Measurements from ENCODE around the gene MALT1.

Gene MALT1

DNA sequence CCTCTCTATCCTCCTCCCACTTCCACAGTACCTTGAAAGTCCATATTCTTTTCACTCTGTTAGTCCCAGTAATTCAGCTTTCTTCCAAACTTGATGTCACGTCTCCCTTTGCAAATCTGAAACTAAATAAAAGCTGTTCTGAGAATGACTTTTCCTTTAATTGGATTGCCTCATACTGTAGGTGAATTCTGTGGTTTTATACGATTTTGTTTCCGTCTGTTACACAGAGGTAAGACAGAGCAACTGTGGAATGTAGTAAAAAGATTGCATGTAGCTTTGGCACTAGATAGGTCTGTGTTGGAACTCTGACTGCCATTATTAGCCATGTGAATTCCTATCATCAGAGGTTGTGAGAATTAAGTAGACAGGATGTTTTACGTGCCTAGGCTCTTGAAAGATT, 25.9 kb downstream of the MALT1 start:
- DNase-seq (ENCODE audit: low read depth), result no peak
- TF ChIP-seq, protein P1, sequence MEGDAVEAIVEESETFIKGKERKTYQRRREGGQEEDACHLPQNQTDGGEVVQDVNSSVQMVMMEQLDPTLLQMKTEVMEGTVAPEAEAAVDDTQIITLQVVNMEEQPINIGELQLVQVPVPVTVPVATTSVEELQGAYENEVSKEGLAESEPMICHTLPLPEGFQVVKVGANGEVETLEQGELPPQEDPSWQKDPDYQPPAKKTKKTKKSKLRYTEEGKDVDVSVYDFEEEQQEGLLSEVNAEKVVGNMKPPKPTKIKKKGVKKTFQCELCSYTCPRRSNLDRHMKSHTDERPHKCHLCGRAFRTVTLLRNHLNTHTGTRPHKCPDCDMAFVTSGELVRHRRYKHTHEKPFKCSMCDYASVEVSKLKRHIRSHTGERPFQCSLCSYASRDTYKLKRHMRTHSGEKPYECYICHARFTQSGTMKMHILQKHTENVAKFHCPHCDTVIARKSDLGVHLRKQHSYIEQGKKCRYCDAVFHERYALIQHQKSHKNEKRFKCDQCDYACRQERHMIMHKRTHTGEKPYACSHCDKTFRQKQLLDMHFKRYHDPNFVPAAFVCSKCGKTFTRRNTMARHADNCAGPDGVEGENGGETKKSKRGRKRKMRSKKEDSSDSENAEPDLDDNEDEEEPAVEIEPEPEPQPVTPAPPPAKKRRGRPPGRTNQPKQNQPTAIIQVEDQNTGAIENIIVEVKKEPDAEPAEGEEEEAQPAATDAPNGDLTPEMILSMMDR (conservative IDR thresholded peaks at IDR 0.05; ENCODE audit: low read depth, low read length), result no peak
- no peak overlapping the region for H3K4me3 ChIP-seq (ENCODE audit: low read depth, low read length)

DNA sequence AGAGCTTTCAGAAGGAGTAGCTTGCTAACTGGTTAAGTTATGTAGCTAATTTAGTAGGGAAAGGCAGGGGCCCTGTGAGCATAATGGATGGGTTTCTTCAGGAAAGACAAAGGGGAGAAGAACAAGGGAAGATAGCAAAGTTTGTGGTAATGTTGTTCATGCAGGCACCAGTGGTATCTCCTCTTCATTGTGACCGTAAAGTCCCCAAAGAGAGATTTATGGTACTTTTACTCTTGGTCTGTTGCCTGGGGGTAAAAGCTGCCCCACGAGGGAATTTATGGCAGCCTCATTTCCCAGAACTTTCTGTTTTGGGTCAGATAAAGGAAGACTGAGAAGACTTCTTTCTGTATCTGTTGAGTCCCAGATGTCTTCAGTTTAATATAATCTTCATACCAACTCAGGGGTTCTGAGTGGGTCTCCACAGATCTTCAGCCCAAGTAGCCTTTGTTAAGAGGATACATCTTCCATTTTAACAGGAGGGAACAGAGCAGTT, 27.5 kb downstream of the MALT1 start:
- DNase-seq (ENCODE audit: low read depth), result no peak

DNA sequence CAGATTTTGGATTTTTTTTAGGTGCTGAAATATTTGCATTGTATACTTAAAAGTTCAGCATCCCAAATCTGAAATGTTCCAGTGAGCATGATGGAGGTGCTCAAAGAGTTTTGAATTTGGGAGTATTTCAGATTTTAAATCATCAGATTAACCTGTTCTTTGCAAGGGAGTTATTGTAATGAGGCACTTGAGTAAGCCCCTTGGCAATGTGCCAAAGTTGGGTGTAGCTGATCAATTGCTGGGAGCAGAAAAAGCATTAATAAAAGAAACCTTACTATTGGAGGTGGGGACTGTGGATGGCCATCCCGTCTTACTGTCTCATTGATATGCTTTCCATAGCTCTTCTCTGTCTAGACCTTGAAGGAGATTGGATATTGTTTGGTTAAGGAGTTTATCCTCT, 28.3 kb downstream of the MALT1 start:
- TF ChIP-seq, protein P1 (conservative IDR thresholded peaks at IDR 0.05; ENCODE audit: low read depth, low read length), result no peak
- H3K4me3 ChIP-seq (ENCODE audit: low read depth, low read length), result no peak overlapping the region
- DNase-seq (ENCODE audit: low read depth), result no peak

More for the DNA sequence above, 27.5 kb downstream of the MALT1 start:
- no peak overlapping the region for H3K4me3 ChIP-seq (ENCODE audit: low read depth, low read length)
- TF ChIP-seq, protein P1 (conservative IDR thresholded peaks at IDR 0.05; ENCODE audit: low read depth, low read length), result no peak

DNA sequence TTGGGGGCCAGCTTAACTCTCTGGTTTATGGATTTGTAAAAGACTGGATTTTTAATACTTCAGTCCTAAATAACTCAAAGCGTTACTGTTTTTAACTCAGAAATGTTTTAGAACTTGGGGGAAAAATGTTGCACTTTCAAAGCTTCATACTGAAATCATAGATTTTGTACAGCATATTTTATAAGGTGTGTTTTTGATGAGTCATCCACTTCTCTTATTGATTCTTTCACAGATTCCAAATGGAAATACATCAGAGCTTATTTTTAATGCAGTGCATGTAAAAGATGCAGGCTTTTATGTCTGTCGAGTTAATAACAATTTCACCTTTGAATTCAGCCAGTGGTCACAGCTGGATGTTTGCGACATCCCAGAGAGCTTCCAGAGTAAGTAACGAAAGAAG, 28.9 kb downstream of the MALT1 start:
- TF ChIP-seq, protein P1 (conservative IDR thresholded peaks at IDR 0.05; ENCODE audit: low read depth, low read length), result no peak
- H3K4me3 ChIP-seq (ENCODE audit: low read depth, low read length), result no peak overlapping the region
- peak; percentile 13 for DNase-seq (ENCODE audit: low read depth)

DNA sequence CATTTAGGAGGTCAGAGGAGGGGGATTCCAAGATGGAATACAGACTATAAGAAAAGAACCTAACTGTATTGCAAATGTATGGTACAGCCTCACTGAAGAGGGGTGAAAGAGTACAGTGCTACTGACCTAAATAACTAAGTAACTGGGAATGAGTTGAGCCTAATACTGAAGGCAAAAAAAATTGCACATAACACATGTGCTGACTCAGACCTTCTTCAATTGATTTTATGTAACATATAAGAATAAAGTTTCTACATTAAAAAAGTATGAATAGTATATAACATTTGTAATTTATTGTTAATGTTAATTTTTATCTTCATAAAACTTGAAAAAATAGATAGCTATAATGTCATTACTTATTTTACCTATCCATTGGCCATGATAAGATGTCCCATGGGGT, 41.7 kb downstream of the MALT1 start:
- no peak overlapping the region for H3K4me3 ChIP-seq (ENCODE audit: low read depth, low read length)
- TF ChIP-seq, protein P1 (conservative IDR thresholded peaks at IDR 0.05; ENCODE audit: low read depth, low read length), result no peak
- no peak for DNase-seq (ENCODE audit: low read depth)

DNA sequence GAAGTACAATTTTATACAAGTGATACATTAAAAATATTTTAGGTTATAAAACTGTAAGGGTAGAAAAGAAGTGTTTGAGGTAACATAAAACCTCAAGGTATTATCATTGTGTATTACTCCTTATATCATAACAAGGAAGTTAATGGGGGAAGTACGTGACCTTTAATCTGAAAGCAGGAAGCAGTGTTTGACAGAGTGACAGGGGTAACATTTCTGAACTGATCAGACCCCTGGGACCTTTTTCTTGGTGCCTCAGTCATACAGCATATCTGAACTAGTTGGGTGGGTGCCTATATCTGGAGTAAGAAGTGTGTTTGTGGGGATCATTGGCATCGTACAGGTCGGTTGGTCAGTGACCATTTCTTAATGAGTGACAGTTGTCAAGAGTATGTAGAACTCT, 43.0 kb downstream of the MALT1 start:
- TF ChIP-seq, protein P1 (conservative IDR thresholded peaks at IDR 0.05; ENCODE audit: low read depth, low read length), result no peak
- no peak overlapping the region for H3K4me3 ChIP-seq (ENCODE audit: low read depth, low read length)
- DNase-seq (ENCODE audit: low read depth), result no peak

DNA sequence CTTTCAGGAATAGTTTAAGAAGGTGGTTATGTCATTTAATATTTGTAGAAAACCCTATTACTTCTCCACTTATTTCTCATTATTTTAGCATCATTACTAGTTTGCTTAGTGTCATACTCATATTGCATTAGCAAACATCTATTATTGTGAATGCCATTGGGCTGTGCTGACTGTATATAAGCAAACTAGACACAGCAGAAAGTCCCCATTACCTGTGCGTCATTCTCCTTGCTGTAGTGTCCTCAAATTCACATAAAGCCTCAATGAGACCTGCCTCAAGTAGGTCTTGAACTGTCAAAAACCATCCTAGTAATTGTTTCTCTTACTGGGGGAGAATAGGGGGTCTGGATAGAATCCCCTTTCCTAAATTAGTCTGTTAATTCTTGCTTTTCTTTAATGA, 43.6 kb downstream of the MALT1 start:
- TF ChIP-seq, protein P1 (conservative IDR thresholded peaks at IDR 0.05; ENCODE audit: low read depth, low read length), result no peak
- DNase-seq (ENCODE audit: low read depth), result no peak

More for the DNA sequence above, 43.6 kb downstream of the MALT1 start:
- H3K4me3 ChIP-seq (ENCODE audit: low read depth, low read length), result no peak overlapping the region
